Transverse colon (tissue), 3 donors: Measurements from ENCODE around the gene DLG5.

Source experiments
- POLR2A ChIP-seq: fragments of 450-650 bp; IDR thresholded peaks from one replicate; pipeline ENCODE4 v1.6.1; 2016; ENCODE audit warnings: antibody characterized with exemption, mild to moderate bottlenecking, moderate library complexity
- TF ChIP-seq, protein P1 (sequence below), 5 experiments: fragments of 200-600 bp in 3 of 5; fragments of 450-650 bp in 2 of 5; sonication (generic) in 3 of 5; IDR thresholded peaks; 1 replicate in 2 of 5; 2 replicates in 3 of 5; pipeline ENCODE4 v1.5.1; 2016 to 2017; ENCODE audit warnings: antibody characterized with exemption in 5 of 5, inconsistent platforms in 3 of 5, mild to moderate bottlenecking in 2 of 5, moderate library complexity in 1 of 5

DNA sequence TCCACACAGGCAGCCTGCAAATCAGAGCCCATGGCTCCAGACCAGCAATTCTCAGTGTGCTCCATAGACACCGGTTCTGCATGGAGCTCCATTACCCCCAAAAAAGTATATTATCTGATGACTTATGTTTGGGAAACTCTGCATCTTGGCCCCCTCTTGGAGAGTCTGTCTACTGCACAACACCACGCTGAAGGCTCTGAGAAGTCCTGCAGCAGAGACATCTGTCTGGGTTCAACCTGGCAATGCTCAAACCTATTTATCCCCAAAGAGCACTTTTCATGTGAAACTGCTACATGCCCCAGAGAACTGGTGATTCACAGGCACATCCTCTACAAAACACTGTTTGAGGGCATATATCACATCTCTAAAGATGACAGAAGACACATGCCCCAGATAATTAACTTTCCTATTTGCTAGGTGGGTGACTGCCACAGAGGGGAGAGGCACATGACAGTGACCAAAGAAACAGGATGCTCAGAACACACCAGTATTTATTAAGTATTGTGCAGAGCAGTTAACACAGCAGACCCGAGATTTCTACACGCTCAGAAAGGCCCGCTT is 83.8 kb downstream of the DLG5 start:
- TF ChIP-seq, protein P1, sequence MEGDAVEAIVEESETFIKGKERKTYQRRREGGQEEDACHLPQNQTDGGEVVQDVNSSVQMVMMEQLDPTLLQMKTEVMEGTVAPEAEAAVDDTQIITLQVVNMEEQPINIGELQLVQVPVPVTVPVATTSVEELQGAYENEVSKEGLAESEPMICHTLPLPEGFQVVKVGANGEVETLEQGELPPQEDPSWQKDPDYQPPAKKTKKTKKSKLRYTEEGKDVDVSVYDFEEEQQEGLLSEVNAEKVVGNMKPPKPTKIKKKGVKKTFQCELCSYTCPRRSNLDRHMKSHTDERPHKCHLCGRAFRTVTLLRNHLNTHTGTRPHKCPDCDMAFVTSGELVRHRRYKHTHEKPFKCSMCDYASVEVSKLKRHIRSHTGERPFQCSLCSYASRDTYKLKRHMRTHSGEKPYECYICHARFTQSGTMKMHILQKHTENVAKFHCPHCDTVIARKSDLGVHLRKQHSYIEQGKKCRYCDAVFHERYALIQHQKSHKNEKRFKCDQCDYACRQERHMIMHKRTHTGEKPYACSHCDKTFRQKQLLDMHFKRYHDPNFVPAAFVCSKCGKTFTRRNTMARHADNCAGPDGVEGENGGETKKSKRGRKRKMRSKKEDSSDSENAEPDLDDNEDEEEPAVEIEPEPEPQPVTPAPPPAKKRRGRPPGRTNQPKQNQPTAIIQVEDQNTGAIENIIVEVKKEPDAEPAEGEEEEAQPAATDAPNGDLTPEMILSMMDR (IDR thresholded peaks at IDR 0.05): no peak
- TF ChIP-seq POLR2A: no peak
